GM12878 (cell line): ENCODE measurements around the gene SNED1. TPM values are rescaled to one million over a fixed set of nuclear protein-coding genes. Genes with fewer than 3 reads are reported as not detected.

ENCODE experiments used
- BHLHE40 ChIP-seq, 2 experiments: fragments of 450-650 bp in 1 of 2; IDR thresholded peaks; 2 replicates each; pipeline ENCODE4 v1.6.1; 2011 to 2017; ENCODE audit warnings: low read depth in 2 of 2, borderline replicate concordance in 1 of 2, improper control_type of control experiment in 1 of 2, low read length in 1 of 2, mild to moderate bottlenecking in 1 of 2
- BRCA1 ChIP-seq: IDR thresholded peaks from 2 replicates; pipeline ENCODE4 v1.6.1; 2011; ENCODE audit warnings: low read depth, low read length, improper control_type of control experiment
- CREB1 ChIP-seq: IDR thresholded peaks from 2 replicates; pipeline ENCODE4 v1.6.1; 2012; ENCODE audit warnings: low read depth, mild to moderate bottlenecking, inconsistent platforms
- HDGF ChIP-seq: fragments of 450-650 bp; IDR thresholded peaks from 2 replicates; pipeline ENCODE4 v1.6.1; 2016; ENCODE audit warnings: antibody characterized with exemption
- KLF5 ChIP-seq: fragments of 450-650 bp; IDR thresholded peaks from 2 replicates; pipeline ENCODE4 v1.6.1; 2014; ENCODE audit warnings: mild to moderate bottlenecking; ENCODE audit not compliant: partially characterized antibody
- MEF2B ChIP-seq: fragments of 450-650 bp; IDR thresholded peaks from 2 replicates; pipeline ENCODE4 v1.6.1; 2018; ENCODE audit warnings: mild to moderate bottlenecking, moderate library complexity; ENCODE audit not compliant: partially characterized antibody, poor library complexity, severe bottlenecking
- MXI1 ChIP-seq: fragments of 150-350 bp; IDR thresholded peaks from 2 replicates; pipeline ENCODE4 v1.6.1; 2011; ENCODE audit warnings: low read depth, mild to moderate bottlenecking, inconsistent platforms, low read length, improper control_type of control experiment
- NFIC ChIP-seq: IDR thresholded peaks from 2 replicates; pipeline ENCODE4 v1.6.1; 2012; ENCODE audit warnings: low read depth, mild to moderate bottlenecking, inconsistent platforms, low read length, moderate library complexity
- POLR2AphosphoS5 ChIP-seq: IDR thresholded peaks from 2 replicates; pipeline ENCODE4 v1.6.1; 2011; ENCODE audit warnings: mild to moderate bottlenecking, low read length, inconsistent platforms
- POU2F2 ChIP-seq: IDR thresholded peaks from 3 replicates; pipeline ENCODE4 v1.6.1; 2011; ENCODE audit warnings: low read depth, mild to moderate bottlenecking, low read length, borderline replicate concordance
- PRDM15 ChIP-seq: fragments of 450-650 bp; formaldehyde crosslinking; IDR thresholded peaks from 2 replicates; pipeline ENCODE4 v1.4.0; 2020; ENCODE audit warnings: mild to moderate bottlenecking, moderate library complexity
- SMAD5 ChIP-seq: IDR thresholded peaks from 2 replicates; pipeline ENCODE4 v1.6.1; 2016; ENCODE audit warnings: antibody characterized with exemption, low read depth
- SP1 ChIP-seq: IDR thresholded peaks from one replicate; pipeline ENCODE4 v1.6.1; 2011; ENCODE audit warnings: low read depth, low read length
- SPI1 ChIP-seq: IDR thresholded peaks from 2 replicates; pipeline ENCODE4 v1.6.1; 2011; ENCODE audit warnings: low read depth, mild to moderate bottlenecking, low read length, moderate library complexity, borderline replicate concordance; ENCODE audit not compliant: insufficient read depth
- SUZ12 ChIP-seq: fragments of 200-600 bp; sonication (generic); IDR thresholded peaks from one replicate; pipeline ENCODE4 v1.6.1; 2018; ENCODE audit warnings: antibody characterized with exemption, mild to moderate bottlenecking; ENCODE audit not compliant: unreplicated experiment
- TARDBP ChIP-seq: IDR thresholded peaks from 2 replicates; pipeline ENCODE4 v1.6.1; 2016; ENCODE audit warnings: borderline replicate concordance
- TCF12 ChIP-seq: IDR thresholded peaks from 2 replicates; pipeline ENCODE4 v1.6.1; 2011; ENCODE audit warnings: low read depth, mild to moderate bottlenecking, low read length
- USF1 ChIP-seq: IDR thresholded peaks from 2 replicates; pipeline ENCODE4 v1.6.1; 2011; ENCODE audit warnings: borderline replicate concordance, low read depth, mild to moderate bottlenecking, moderate library complexity, mixed read lengths, low read length; ENCODE audit not compliant: insufficient read depth; ENCODE audit errors: extremely low read length
- ZBTB40 ChIP-seq: fragments of 450-650 bp; IDR thresholded peaks from 2 replicates; pipeline ENCODE4 v1.6.1; 2016; ENCODE audit warnings: mild to moderate bottlenecking, moderate library complexity, borderline replicate concordance
- ZNF384 ChIP-seq: IDR thresholded peaks from 2 replicates; pipeline ENCODE4 v1.6.1; 2012; ENCODE audit warnings: low read depth, mild to moderate bottlenecking, low read length, improper control_type of control experiment, borderline replicate concordance
- ZZZ3 ChIP-seq: IDR thresholded peaks from 2 replicates; pipeline ENCODE4 v1.6.1; 2011; ENCODE audit warnings: low read depth; ENCODE audit not compliant: control insufficient read depth, insufficient read length
- polyA plus RNA-seq, 11 experiments: library from polyadenylated mRNA; depleted of rRNA in 4 of 11; unstranded in 6 of 11; stranded (reverse) in 5 of 11; fragments of >200 nt; fragmentation: Nextera tagmentation in 4 of 11; fragmentation: Illumina TruSeq in 1 of 11; extraction: Ambion mirVana in 4 of 11; extraction: Trizol in 1 of 11; gene quantifications; 1 replicate in 1 of 11; 2 replicates in 10 of 11; pipeline versions ENCODE4 v1.2.1 to v1.2.3, GENCODE V29; 2011 to 2016; ENCODE audit warnings: inconsistent platforms in 2 of 11, missing spikeins in 2 of 11, low read depth in 1 of 11
- total RNA-seq, 4 experiments: library from RNA; depleted of rRNA in 3 of 4; stranded (reverse); fragments of >200 nt in 3 of 4; fragmentation: Illumina TruSeq in 1 of 4; extraction: Trizol in 1 of 4; gene quantifications; 2 replicates each; pipeline versions ENCODE4 v1.2.1 to v1.2.3, GENCODE V29; 2013 to 2021

Gene SNED1
- total and polyA plus RNA-seq, 10 of the 15 experiments (the other 5 are each of a cell fraction or from before 2014, with no cell fraction given): 0.05 to 8.4 (median 3.0) TPM

GRCh38 chr2:241041589-241042158, 43.3 kb downstream of the SNED1 start (continued):
- TF ChIP-seq USF1 (no peak), SP1 (peak; percentile 54), TARDBP (no peak), ZNF384 (peak; percentile 81), POU2F2 (peak; percentile 38; the same call in 1 of the 3 replicates), SUZ12 (no peak), POLR2AphosphoS5 (0 out of 2 replicates have a peak, but pooled peaks have one; percentile 58), CREB1 (peak; percentile 91), TCF12 (peak; percentile 44; the same call in 1 of the 2 replicates), SPI1 (peak; percentile 83), MXI1 (peak; percentile 48; the same call in 1 of the 2 replicates), BHLHE40 (IDR thresholded peaks at IDR 0.05; ENCODE audit: borderline replicate concordance in 1 of 2, low read depth in 2 of 2, low read length in 1 of 2) (peak in 1 of 2 experiments; percentile 54; a peak in 2 of 4 replicates), KLF5 (peak; percentile 45), ZZZ3 (no peak), NFIC (peak; percentile 53), ZBTB40 (peak; percentile 39; the same call in 1 of the 2 replicates), BRCA1 (no peak), SMAD5 (no peak), PRDM15 (CRISPR knock-in tag) (no peak), HDGF (peak; percentile 95), MEF2B (peak; percentile 13)
